ENCODE measurements around the gene C1QTNF7.

DNA sequence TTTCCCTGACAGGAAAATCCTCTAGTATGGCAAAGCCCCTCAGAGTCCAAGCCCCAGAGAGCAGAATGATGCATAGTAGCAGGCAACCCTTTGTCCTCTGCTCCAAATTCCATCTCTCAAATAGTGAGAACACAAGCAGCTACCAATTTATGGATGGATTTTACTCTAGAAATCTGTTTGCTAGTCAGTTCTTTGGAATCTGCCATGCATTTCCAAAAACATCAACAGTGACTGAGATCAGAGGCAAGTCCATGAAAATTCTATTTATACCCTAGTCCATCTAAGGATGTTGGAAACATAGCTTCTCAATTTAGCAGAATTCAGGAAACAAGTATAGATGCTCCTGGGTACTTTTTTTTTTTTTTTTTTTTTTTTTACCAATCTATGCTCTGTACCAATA is 31.9 kb downstream of the C1QTNF7 start:
- TF ChIP-seq, protein P1, sequence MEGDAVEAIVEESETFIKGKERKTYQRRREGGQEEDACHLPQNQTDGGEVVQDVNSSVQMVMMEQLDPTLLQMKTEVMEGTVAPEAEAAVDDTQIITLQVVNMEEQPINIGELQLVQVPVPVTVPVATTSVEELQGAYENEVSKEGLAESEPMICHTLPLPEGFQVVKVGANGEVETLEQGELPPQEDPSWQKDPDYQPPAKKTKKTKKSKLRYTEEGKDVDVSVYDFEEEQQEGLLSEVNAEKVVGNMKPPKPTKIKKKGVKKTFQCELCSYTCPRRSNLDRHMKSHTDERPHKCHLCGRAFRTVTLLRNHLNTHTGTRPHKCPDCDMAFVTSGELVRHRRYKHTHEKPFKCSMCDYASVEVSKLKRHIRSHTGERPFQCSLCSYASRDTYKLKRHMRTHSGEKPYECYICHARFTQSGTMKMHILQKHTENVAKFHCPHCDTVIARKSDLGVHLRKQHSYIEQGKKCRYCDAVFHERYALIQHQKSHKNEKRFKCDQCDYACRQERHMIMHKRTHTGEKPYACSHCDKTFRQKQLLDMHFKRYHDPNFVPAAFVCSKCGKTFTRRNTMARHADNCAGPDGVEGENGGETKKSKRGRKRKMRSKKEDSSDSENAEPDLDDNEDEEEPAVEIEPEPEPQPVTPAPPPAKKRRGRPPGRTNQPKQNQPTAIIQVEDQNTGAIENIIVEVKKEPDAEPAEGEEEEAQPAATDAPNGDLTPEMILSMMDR (IDR thresholded peaks at IDR 0.05): no peak
- no peak for TF ChIP-seq POLR2A (IDR thresholded peaks at IDR 0.05)
